ENCODE measurements around the gene DISP3. TPM values are rescaled to one million over a fixed set of nuclear protein-coding genes. Genes with fewer than 3 reads are reported as not detected.

The DISP3 gene
- total RNA-seq, 1 donor from 2014 or later: 0.17 TPM

DNA sequence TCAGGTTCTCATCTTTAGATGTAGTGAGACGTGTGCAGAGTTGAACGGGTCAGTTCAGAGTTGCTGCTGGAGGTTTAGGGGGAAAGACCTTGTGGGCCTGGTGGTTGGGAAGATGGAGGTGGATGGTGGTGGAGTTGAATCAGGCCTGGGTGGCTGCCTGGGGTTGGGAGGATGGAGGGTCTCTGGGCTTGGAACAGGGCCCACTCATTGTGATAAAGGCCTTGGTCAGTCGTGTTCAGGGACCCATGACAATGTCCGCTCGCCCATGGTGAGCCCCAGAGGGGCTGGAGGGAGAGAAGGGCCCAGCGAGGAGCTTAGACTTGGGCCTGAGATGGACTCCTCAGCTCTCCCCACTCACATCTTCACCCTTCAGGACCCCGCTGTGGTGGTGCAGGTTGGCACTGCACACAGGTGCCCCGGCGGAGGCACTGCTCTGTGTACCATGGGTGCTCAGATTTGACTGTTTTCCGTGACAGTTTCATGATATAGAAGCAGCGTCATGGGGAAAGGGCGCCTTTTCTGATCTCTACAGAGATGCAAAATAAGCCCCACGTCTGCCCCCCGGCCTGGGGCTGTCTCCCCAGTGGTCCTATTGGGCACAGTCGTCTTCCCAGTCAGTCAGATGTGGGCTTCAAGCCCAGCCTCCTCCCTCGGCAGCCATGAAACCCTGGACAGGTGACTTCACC, 39.2 kb downstream of the DISP3 start:
- TF ChIP-seq, protein P1, sequence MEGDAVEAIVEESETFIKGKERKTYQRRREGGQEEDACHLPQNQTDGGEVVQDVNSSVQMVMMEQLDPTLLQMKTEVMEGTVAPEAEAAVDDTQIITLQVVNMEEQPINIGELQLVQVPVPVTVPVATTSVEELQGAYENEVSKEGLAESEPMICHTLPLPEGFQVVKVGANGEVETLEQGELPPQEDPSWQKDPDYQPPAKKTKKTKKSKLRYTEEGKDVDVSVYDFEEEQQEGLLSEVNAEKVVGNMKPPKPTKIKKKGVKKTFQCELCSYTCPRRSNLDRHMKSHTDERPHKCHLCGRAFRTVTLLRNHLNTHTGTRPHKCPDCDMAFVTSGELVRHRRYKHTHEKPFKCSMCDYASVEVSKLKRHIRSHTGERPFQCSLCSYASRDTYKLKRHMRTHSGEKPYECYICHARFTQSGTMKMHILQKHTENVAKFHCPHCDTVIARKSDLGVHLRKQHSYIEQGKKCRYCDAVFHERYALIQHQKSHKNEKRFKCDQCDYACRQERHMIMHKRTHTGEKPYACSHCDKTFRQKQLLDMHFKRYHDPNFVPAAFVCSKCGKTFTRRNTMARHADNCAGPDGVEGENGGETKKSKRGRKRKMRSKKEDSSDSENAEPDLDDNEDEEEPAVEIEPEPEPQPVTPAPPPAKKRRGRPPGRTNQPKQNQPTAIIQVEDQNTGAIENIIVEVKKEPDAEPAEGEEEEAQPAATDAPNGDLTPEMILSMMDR (IDR thresholded peaks at IDR 0.05; ENCODE audit: insufficient read depth, low read length, poor library complexity, severe bottlenecking): no peak
- H3K4me3 ChIP-seq (ENCODE audit: low read depth, low read length): no peak overlapping the region
- no peaks in the 10 kb centered on the region for H3K36me3 ChIP-seq (ENCODE audit: control insufficient read depth, insufficient read depth, low read length)
- no peak for DNase-seq (ENCODE audit: low read depth)
- H3K27me3 ChIP-seq (ENCODE audit: control insufficient read depth, insufficient read depth, low read length): no peaks in the 10 kb centered on the region

DNA sequence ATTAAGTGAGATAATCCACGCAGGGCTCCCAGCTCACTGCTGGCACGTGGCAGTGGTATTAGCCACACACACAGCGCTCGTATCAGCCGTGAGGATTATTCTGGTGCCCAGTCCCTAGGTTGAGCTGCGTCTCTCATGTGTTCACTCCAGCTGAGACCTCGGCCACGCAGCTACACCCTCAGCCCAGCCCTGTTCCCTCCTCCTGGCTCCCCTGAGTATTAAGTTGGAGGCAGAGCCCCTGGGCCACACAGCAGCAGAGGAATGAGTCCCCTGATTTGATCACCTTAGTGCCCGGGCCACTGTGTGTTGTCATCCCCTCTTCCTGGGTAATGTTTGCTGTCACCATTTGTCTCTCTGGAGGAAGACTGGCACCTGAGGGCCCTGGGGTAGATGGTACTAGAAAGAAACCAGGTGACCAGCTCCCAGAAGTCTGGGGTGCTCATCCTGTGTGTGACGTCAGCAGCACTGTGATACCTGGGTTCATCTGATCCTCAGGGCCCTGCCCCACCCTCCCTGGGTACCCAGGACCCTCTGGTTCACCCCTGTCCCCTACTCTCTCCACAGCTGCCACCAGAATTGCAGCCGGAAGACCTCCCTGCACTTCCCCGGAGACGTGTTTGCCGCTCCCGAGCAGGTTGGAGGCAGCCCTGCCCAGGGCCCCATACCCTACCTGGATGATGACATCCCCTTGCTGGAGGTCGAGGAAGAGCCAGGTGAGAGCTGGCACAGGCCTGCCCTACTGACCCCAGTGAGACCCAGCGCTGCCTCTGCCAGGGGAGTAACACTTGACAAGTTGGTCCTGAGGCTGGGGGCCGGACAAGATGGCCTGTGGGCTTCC, 40.1 kb downstream of the DISP3 start:
- TF ChIP-seq, protein P1 (IDR thresholded peaks at IDR 0.05; ENCODE audit: insufficient read depth, low read length, poor library complexity, severe bottlenecking): no peak
- no peak overlapping the region for H3K4me3 ChIP-seq (ENCODE audit: low read depth, low read length)
- no peaks in the 10 kb centered on the region for H3K27me3 ChIP-seq (ENCODE audit: control insufficient read depth, insufficient read depth, low read length)
- DNase-seq (ENCODE audit: low read depth): no peak
- no peaks in the 10 kb centered on the region for H3K36me3 ChIP-seq (ENCODE audit: control insufficient read depth, insufficient read depth, low read length)

DNA sequence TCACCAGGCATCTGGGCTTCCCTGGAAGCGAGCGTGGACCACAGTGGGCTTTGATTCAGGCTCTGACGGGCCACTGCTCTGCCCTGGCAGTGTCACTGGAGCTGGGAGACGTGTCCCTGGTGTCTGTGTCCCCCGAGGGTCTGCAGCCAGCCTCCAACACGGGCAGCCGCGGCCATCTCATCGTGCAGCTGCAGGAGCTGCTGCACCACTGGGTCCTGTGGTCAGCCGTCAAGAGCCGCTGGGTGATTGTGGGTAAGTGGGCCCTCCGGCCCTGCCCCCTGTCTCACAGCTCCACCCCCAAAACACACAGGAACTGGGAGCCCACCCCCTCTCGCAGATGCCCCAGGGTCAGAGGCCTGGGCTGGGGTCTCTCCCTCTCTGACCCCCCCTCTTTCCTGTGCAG, 40.7 kb downstream of the DISP3 start:
- TF ChIP-seq, protein P1 (IDR thresholded peaks at IDR 0.05; ENCODE audit: insufficient read depth, low read length, poor library complexity, severe bottlenecking): no peak
- no peaks in the 10 kb centered on the region for H3K36me3 ChIP-seq (ENCODE audit: control insufficient read depth, insufficient read depth, low read length)

DNA sequence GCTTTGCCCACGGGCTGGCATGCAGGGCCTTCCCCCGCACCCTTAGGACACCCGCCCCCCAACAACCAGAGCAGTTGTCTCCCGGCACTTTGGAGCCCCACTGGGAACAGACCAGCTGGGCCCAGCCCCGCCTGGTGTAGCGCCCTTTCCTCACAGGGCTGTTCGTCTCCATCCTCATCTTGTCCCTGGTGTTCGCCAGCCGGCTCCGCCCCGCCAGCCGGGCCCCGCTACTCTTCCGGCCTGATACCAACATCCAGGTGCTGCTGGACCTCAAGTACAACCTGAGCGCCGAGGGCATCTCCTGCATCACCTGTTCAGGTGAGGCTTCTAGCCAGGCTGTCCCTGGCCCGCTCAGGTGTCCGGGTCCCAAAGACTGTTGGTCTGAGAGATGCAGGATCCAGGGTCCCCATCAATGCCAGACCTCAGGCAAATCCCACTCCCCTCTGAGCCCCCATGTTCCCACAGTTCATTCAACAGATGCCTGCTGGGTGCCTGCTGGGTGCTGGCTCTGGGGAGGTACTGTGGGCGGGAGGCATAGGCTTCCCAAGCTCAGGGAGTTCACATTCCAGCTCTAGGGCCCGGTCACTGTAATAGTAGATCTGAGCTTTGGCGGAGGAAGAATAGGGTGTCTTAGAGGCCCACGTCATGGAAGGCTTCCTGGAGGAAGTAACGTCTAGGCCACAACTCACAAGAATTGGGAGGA, 41.7 kb downstream of the DISP3 start:
- no peak for DNase-seq (ENCODE audit: low read depth)
- no peaks in the 10 kb centered on the region for H3K27me3 ChIP-seq (ENCODE audit: control insufficient read depth, insufficient read depth, low read length)

More for the DNA sequence above, 40.7 kb downstream of the DISP3 start:
- no peak overlapping the region for H3K4me3 ChIP-seq (ENCODE audit: low read depth, low read length)
- no peak for DNase-seq (ENCODE audit: low read depth)
- no peaks in the 10 kb centered on the region for H3K27me3 ChIP-seq (ENCODE audit: control insufficient read depth, insufficient read depth, low read length)

DNA sequence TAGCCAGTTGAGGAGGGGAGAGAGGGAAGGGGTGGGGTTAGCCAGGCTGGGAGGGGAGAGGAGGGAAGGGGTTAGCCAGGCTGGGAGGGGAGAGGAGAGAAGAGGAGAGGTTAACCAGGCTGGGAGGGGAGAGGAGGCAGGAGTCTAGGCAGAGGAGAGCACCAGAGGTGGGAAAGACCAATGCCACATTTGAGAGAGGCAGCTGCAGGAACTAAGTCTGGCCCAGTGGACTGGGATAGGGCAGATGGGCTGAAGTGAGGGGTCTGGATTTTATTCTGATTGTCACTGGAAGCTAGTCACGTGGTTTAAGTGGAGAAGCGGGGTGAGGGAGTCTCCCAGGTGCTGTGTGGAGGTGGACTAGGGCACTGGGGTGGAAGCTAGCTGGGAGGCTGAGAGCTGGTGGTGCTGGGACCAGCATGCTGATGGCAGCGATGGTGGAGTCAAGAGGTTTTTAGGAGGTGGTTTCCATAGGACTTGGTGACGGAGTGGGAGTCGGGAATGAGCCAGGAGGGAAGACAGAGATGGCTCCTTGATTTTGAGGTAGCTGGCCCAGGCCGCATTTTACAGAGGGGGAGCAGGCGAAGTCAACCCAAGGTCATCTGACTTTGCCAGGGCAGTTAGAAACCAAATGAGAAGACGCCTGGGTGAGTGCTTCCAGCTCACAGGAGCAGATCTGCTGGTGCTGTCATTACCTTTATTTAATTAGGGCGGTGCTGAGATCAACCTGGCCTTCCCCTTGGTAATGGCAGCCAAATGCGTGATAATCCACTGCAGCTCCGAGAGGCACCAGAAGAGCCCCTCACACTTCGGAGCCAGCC, 42.8 kb downstream of the DISP3 start:
- TF ChIP-seq, protein P1 (IDR thresholded peaks at IDR 0.05; ENCODE audit: insufficient read depth, low read length, poor library complexity, severe bottlenecking): no peak
- H3K4me3 ChIP-seq (ENCODE audit: low read depth, low read length): no peak overlapping the region
- DNase-seq (ENCODE audit: low read depth): no peak
- no peaks in the 10 kb centered on the region for H3K36me3 ChIP-seq (ENCODE audit: control insufficient read depth, insufficient read depth, low read length)
- no peaks in the 10 kb centered on the region for H3K27me3 ChIP-seq (ENCODE audit: control insufficient read depth, insufficient read depth, low read length)

More for the DNA sequence above, 41.7 kb downstream of the DISP3 start:
- no peak overlapping the region for H3K4me3 ChIP-seq (ENCODE audit: low read depth, low read length)
- TF ChIP-seq, protein P1 (IDR thresholded peaks at IDR 0.05; ENCODE audit: insufficient read depth, low read length, poor library complexity, severe bottlenecking): no peak
- H3K36me3 ChIP-seq (ENCODE audit: control insufficient read depth, insufficient read depth, low read length): no peaks in the 10 kb centered on the region

Measured in kidney epithelial cell (primary cell).